Epithelial cell of prostate (primary cell): ENCODE measurements around the gene TAP1.
"Not testable (repeated sequence)": the region's sequence is repeated elsewhere in the genome, so short reads cannot be mapped to it uniquely, and the experiment has no call there.

Experiments
- DNase-seq: peaks from one replicate; pipeline ENCODE4 v3.0.0-alpha.2; 2011; ENCODE audit warnings: low read depth, low spot score
- H3K27ac ChIP-seq: fragments of 450-650 bp; 2 replicates; pipeline ENCODE4 v1.5.1; 2017; ENCODE audit warnings: mild to moderate bottlenecking

The TAP1 gene, protein sequence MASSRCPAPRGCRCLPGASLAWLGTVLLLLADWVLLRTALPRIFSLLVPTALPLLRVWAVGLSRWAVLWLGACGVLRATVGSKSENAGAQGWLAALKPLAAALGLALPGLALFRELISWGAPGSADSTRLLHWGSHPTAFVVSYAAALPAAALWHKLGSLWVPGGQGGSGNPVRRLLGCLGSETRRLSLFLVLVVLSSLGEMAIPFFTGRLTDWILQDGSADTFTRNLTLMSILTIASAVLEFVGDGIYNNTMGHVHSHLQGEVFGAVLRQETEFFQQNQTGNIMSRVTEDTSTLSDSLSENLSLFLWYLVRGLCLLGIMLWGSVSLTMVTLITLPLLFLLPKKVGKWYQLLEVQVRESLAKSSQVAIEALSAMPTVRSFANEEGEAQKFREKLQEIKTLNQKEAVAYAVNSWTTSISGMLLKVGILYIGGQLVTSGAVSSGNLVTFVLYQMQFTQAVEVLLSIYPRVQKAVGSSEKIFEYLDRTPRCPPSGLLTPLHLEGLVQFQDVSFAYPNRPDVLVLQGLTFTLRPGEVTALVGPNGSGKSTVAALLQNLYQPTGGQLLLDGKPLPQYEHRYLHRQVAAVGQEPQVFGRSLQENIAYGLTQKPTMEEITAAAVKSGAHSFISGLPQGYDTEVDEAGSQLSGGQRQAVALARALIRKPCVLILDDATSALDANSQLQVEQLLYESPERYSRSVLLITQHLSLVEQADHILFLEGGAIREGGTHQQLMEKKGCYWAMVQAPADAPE

GRCh38 chr6:32853541-32854375, at the start of gene TAP1, which contains the start of gene PSMB9:
TAP1 (minus strand) TSS chr6:32853704; CDS start chr6:32853636, 68 bp downstream.
PSMB9 (plus strand) TSS chr6:32854192; CDS start chr6:32854230, 38 bp downstream.
- peak; percentile 70 for DNase-seq
- H3K27ac ChIP-seq = peak within 1 kb of the TSS; percentile 76

- DNase-seq = no peak
- peak overlapping the region; percentile 66 for H3K27ac ChIP-seq
Measured at GRCh38 chr6:32895006-32895345, 41.5 kb upstream of the TAP1 start.

- H3K27ac ChIP-seq = peak overlapping the region; percentile 66
- peak; percentile 50 for DNase-seq
Measured at GRCh38 chr6:32894085-32895005, 40.8 kb upstream of the TAP1 start.

GRCh38 chr6:32890831-32891230, 37.3 kb upstream of the TAP1 start:
- DNase-seq = no peak

GRCh38 chr6:32889533-32889932, 36.0 kb upstream of the TAP1 start:
- no peak overlapping the region for H3K27ac ChIP-seq
- DNase-seq = no peak

More at GRCh38 chr6:32890831-32891230, 37.3 kb upstream of the TAP1 start:
- H3K27ac ChIP-seq = no peak overlapping the region

DNA sequence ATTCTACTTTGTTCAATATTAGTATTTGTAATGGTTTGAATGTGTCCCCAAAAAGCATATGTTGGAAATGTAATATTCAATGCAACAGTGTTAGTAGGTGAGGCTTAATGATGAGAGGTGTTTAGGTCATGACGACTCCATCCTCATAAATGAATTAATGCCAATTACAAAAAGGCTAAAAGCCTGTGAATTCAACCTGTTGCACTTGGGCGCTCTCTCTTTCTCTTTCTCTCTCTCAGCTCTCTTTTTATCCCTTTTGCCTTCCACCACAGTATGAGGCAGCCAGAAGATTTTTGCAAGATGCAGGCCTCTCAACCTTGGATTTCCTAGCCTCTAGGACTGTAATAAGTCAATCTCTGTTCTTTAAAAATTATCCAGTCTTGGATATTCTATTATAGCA, 35.1 kb upstream of the TAP1 start:
- no peak for DNase-seq

DNA sequence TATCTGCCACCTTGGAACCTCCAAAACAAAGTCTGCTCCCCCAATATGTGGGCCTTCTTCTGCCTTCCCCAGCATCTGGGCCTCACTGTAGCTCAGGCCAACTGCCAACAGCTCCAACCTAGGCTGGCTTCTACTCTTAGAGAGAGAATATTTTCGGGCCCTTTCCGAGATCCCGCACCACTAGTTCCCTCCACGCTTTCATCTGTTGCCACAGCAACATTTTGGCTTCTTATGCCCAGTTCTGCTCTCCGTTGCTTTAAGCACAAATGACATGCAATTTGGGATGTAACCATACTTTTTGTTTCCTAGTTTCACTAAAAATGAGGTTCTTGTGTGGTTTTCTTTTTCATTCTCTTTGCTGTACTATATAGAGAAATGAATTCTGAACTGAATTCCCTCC, 34.1 kb upstream of the TAP1 start:
- no peak for DNase-seq
- no peak overlapping the region for H3K27ac ChIP-seq

More for the DNA sequence above, 35.1 kb upstream of the TAP1 start:
- no peak overlapping the region for H3K27ac ChIP-seq

DNA sequence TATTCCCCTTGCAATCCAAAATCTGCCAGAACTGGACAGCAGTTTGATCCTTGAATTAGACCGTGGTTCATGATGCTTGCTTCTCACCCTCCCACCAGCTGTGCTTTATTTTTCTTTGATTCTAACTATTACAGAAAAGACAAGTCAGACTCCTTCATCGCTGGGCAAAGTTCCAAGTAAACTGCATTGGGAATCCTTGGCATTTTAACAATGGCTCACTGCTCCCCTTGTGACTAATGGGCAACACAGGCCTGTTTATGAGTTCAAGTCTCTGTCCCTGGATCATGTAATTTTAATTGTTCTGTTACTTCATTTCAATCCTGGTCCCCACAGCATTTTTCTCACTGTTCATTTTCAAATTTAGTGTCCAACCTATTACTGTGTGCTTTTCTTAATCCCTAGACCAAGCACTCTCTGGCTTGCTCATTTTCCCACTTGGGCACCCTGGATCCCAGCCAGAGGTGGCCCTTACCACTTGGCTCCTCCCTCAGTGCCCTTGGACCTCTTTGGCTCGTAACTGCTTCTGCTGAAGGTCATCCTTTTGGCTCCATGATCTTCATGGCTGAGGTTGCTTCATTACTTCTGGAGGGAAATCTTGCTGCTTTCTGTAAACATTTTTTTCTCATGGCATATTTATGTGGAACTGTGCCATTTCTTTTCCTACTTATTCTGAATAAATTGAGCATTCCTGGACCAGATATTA, 33.3 kb upstream of the TAP1 start:
- no peak overlapping the region for H3K27ac ChIP-seq

GRCh38 chr6:32885698-32886286, 32.3 kb upstream of the TAP1 start:
- no peak for DNase-seq
- H3K27ac ChIP-seq = no peak overlapping the region

More for the DNA sequence above, 33.3 kb upstream of the TAP1 start:
- peak; percentile 20 for DNase-seq

DNA sequence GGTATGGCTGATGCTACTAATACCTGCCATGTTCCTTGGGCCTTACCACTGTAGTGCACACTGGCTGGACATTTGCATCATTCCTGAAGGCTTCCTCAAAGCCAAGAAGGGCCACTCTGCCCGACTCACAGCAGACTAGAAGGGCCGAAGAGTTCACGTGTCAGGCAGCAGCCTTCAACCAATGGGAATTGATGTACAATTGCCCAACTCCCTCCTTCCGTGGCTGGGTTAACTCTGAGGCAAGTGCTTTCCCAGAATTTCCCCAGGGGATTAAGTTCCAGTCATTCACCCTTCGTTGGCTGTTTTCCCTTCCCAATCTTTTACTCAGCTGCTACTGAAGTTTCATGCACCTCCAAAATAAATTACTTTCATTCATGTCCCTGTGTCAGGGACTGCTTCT, 30.3 kb upstream of the TAP1 start:
- DNase-seq = no peak
- H3K27ac ChIP-seq = no peak overlapping the region

- H3K27ac ChIP-seq = peak overlapping the region; percentile 15
- no peak for DNase-seq
Measured at GRCh38 chr6:32882879-32883250, 29.4 kb upstream of the TAP1 start.

DNA sequence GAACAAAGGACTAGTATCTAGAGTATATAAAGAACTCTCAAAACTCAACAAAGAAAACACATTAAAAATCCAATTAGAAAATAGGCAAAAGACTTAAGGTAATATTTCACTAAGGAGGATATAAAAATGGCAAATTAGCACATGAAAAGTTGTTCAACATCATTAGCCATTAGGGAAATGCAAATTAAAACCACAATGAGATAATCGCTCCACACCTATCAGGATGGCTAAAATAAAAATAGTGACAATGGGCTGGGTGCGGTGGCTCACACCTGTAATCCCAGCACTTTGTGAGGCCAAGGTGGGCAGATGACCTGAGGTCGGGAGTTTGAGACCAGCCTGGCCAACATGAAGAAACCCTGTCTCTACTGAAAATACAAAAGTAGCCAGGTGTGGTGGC, 27.5 kb upstream of the TAP1 start:
- DNase-seq, H3K27ac ChIP-seq: not testable (repeated sequence)

- no peak for DNase-seq
- no peak overlapping the region for H3K27ac ChIP-seq
Measured at GRCh38 chr6:32879691-32880090, 26.2 kb upstream of the TAP1 start.

DNA sequence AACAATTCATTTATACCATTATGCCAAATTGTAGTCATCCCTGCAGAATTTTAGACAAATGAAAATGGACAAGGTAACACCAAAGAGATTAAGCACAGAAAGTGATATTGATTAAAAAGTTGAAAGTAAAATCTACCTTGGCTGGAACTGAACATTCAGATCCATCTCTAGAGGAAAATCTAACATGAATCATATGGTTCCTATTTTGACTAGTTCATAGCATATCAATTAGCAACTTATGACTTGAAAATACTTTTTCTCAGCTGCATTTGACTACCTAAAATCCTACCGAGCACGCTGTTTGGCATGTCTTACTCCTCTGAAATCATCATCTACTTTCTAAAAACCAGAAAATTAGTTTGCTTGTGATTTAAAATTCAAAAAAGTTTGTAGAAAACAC, 23.1 kb upstream of the TAP1 start:
- DNase-seq = no peak
- H3K27ac ChIP-seq = no peak overlapping the region

- not testable (repeated sequence) for DNase-seq, H3K27ac ChIP-seq
Measured at GRCh38 chr6:32873947-32874346, 20.4 kb upstream of the TAP1 start.

DNA sequence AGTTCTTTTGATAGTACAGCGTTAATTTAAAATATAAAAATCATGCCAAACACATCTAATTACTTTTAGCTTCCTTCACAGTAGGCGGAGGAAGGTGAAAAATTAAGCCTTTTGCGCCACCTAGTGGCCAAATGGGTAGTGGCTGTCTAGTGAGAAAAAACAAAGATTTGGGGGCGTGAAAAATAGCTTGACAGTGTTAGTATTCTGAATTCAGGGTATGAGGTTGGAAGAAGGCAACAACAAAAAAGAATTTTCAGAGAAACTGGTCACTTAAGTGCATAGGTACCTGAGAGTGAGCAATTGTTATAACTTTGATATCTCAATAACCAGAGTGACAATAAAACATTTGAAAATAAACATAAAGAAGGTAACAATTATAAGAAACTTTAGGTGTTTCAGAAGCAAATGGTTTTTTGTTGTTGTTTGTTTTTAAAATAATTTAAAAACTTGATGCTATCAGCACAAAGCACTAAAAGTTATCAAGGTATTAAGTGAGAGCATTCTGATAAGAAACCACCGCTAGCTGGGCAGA, 14.8 kb upstream of the TAP1 start:
- H3K27ac ChIP-seq = no peak overlapping the region
- DNase-seq = no peak

GRCh38 chr6:32867554-32868256, 14.2 kb upstream of the TAP1 start:
- no peak overlapping the region for H3K27ac ChIP-seq
- no peak for DNase-seq

- DNase-seq = no peak
- no peak overlapping the region for H3K27ac ChIP-seq
Measured at GRCh38 chr6:32867022-32867477, 13.5 kb upstream of the TAP1 start.
